Measurements from ENCODE around the gene MIX23.

DNA sequence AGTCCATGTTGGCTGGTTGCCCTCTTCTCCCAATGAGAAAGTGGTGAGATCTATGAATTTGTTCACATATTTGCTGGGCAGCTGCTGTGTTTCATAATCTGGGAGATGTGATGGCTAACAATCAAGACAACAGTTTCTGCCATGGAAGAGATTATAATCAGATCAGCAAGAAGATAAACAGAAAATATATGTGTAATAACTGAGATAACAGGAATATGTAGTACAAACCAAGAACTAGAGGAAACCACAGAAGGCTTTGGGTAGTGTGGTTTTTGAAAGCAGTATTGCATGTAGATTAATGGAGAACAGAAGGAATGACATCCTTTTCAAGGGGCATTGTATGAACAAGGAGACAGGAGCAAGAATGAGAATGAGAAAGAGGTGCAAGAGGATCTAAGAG lies 70.2 kb downstream of the MIX23 start:
- TF ChIP-seq CTCF (IDR thresholded peaks at IDR 0.05; ENCODE audit: low read depth, low read length, missing input control) (no peak), ATF3 (IDR thresholded peaks at IDR 0.05) (no peak), JUND (IDR thresholded peaks at IDR 0.05) (no peak)
